LNCaP clone FGC (cell line): Measurements from ENCODE around the gene C22orf31.

Experiments
- DNase-seq: peaks from one replicate; pipeline ENCODE4 v3.0.0-alpha.2; 2011; ENCODE audit warnings: low read depth
- H3K4me3 ChIP-seq: 2 replicates; pipeline ENCODE4 v1.5.1; 2011; ENCODE audit warnings: mild to moderate bottlenecking, low read depth, low read length, control low read depth
- CTCF ChIP-seq: IDR thresholded peaks from 2 replicates; pipeline ENCODE4 v1.5.1; 2012; ENCODE audit warnings: mild to moderate bottlenecking; ENCODE audit not compliant: control insufficient read depth, insufficient read depth; ENCODE audit errors: extremely low read depth

Gene C22orf31

GRCh38 chr22:29069463-29069862 is 7.8 kb upstream of the C22orf31 start:
- TF ChIP-seq CTCF, result no peak
- no peak overlapping the region for H3K4me3 ChIP-seq
- DNase-seq, result no peak

- DNase-seq, result no peak
- TF ChIP-seq CTCF, result no peak
- H3K4me3 ChIP-seq, result no peak overlapping the region
Measured at GRCh38 chr22:29065468-29066190, 4.0 kb upstream of the C22orf31 start.

- DNase-seq, result no peak
- H3K4me3 ChIP-seq, result no peak overlapping the region
- no peak for TF ChIP-seq CTCF
Measured at GRCh38 chr22:29062286-29062821, 723 bp upstream of the C22orf31 start.

- no peak for TF ChIP-seq CTCF
- no peak for DNase-seq
- no peak overlapping the region for H3K4me3 ChIP-seq
Measured at GRCh38 chr22:29060931-29061330, 700 bp downstream of the C22orf31 start.

- no peak overlapping the region for H3K4me3 ChIP-seq
- DNase-seq, result no peak
- no peak for TF ChIP-seq CTCF
Measured at GRCh38 chr22:29060251-29060869, 1.3 kb downstream of the C22orf31 start.

GRCh38 chr22:29056472-29056871 is 5.2 kb downstream of the C22orf31 start:
- no peak for TF ChIP-seq CTCF
- H3K4me3 ChIP-seq, result no peak overlapping the region
- no peak for DNase-seq
